GM19328 (cell line): Measurements from ENCODE around the gene RAD9B.
"Not testable (repeated sequence)": the region's sequence is repeated elsewhere in the genome, so short reads cannot be mapped to it uniquely, and the experiment has no call there.

Experiments
- ATAC-seq: cut with Tn5 transposase; IDR thresholded peaks from one replicate; pipeline ENCODE4 v1.9.1; 2021; ENCODE audit warnings: mild to moderate bottlenecking, moderate library complexity; ENCODE audit not compliant: unreplicated experiment

The RAD9B gene

GRCh38 chr12:110501752-110502738 lies at the start of gene RAD9B, which contains the start of gene VPS29:
Gene RAD9B (plus strand): TSS chr12:110502331. CDS start chr12:110502338, 7 bp downstream.
Gene VPS29 (minus strand): TSS chr12:110502111. CDS start chr12:110502051, 60 bp downstream.
- peak; percentile 95 for ATAC-seq

- ATAC-seq = no peak
These were observed 48.4 kb upstream of the RAD9B start for GRCh38 chr12:110453569-110454296.

- no peak for ATAC-seq
These were observed 43.4 kb upstream of the RAD9B start for GRCh38 chr12:110458756-110459155.

GRCh38 chr12:110461189-110461588 lies 40.9 kb upstream of the RAD9B start:
- not testable (repeated sequence) for ATAC-seq

- no peak for ATAC-seq
These were observed 37.1 kb upstream of the RAD9B start for GRCh38 chr12:110465024-110465423.

- ATAC-seq = not testable (repeated sequence)
These were observed 36.4 kb upstream of the RAD9B start for GRCh38 chr12:110465765-110466164.

- ATAC-seq = no peak
These were observed 35.3 kb upstream of the RAD9B start for GRCh38 chr12:110466791-110467190.

GRCh38 chr12:110467847-110468213 lies 34.3 kb upstream of the RAD9B start:
- ATAC-seq = no peak

GRCh38 chr12:110468214-110469048 lies 33.7 kb upstream of the RAD9B start, which contains the start of the genes FAM216A and GPN3:
Gene FAM216A (plus strand): TSS chr12:110468845. CDS start chr12:110468876, 31 bp downstream.
Gene GPN3 (minus strand): TSS chr12:110468257. CDS start chr12:110468203, 54 bp downstream.
- peak; percentile 70 for ATAC-seq

- no peak for ATAC-seq
These were observed 26.7 kb upstream of the RAD9B start for GRCh38 chr12:110475426-110475825.

- ATAC-seq = no peak
These were observed 3.0 kb upstream of the RAD9B start for GRCh38 chr12:110498984-110499706.

- no peak for ATAC-seq
These were observed 756 bp upstream of the RAD9B start for GRCh38 chr12:110501399-110501751.

GRCh38 chr12:110503432-110503831 lies 1.3 kb downstream of the RAD9B start:
- ATAC-seq = no peak

- no peak for ATAC-seq
These were observed 3.2 kb downstream of the RAD9B start for GRCh38 chr12:110505332-110505731.

- no peak for ATAC-seq
These were observed 6.0 kb downstream of the RAD9B start for GRCh38 chr12:110508071-110508586.

GRCh38 chr12:110513842-110514241 lies 11.7 kb downstream of the RAD9B start:
- ATAC-seq = no peak

- no peak for ATAC-seq
These were observed 12.2 kb downstream of the RAD9B start for GRCh38 chr12:110514363-110514762.

GRCh38 chr12:110516995-110517394 lies 14.9 kb downstream of the RAD9B start:
- no peak for ATAC-seq

- not testable (repeated sequence) for ATAC-seq
These were observed 15.9 kb downstream of the RAD9B start for GRCh38 chr12:110518014-110518413.
